Lower leg skin (tissue), 3 donors: ENCODE data around the gene CXXC5.

Experiments
- POLR2A ChIP-seq, 2 donors: fragments of 450-650 bp; IDR thresholded peaks; one replicate each; pipeline ENCODE4 v1.6.1; 2016 to 2017; ENCODE audit warnings: antibody characterized with exemption in 2 of 2, mild to moderate bottlenecking in 1 of 2, moderate library complexity in 1 of 2
- TF ChIP-seq, protein P1 (sequence below), 3 donors: fragments of 450-650 bp; IDR thresholded peaks; one replicate each; pipeline ENCODE4 v1.5.1; 2016; ENCODE audit warnings: antibody characterized with exemption in 3 of 3, mild to moderate bottlenecking in 3 of 3, moderate library complexity in 2 of 3

DNA sequence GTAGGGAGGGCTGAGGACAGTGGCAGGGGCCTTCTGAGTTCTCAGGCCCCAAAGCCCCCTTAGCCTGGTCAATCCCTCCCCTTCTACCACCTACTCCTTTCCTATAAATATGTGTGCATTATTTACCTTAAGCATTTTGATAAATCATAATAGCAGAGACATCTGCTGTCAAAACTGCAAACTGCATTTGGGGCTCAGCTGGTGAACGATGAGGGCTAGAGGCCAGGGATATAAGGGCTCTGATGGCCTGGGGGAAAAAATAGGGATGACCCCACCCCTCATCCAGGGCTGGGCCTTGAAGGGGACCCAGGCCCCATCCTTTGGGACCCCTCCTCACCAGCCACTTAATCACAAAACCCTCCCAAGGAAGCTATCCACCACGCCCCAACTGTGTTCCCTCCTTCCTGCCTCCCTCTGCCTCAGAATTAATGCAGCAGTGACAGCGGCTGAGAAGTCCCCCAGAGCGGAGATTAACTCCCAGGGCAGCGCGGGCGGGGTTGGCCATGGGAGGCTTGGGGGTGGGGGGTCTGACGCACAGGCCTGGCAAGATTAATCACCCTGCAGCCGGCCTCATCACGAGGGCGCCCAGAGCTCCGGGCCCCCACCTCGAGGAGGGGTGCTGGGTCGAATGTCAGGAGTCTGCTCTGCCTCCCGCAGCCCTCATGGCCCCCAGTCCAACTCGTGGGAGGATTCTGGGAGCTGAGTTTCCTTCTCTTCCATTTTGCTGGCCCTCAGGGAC lies 42.1 kb downstream of the CXXC5 start:
- TF ChIP-seq, protein P1, sequence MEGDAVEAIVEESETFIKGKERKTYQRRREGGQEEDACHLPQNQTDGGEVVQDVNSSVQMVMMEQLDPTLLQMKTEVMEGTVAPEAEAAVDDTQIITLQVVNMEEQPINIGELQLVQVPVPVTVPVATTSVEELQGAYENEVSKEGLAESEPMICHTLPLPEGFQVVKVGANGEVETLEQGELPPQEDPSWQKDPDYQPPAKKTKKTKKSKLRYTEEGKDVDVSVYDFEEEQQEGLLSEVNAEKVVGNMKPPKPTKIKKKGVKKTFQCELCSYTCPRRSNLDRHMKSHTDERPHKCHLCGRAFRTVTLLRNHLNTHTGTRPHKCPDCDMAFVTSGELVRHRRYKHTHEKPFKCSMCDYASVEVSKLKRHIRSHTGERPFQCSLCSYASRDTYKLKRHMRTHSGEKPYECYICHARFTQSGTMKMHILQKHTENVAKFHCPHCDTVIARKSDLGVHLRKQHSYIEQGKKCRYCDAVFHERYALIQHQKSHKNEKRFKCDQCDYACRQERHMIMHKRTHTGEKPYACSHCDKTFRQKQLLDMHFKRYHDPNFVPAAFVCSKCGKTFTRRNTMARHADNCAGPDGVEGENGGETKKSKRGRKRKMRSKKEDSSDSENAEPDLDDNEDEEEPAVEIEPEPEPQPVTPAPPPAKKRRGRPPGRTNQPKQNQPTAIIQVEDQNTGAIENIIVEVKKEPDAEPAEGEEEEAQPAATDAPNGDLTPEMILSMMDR (IDR thresholded peaks at IDR 0.05): no peak
- no peak for TF ChIP-seq POLR2A (IDR thresholded peaks at IDR 0.05)
